Peyer's patch (tissue), 4 donors: ENCODE data around the gene HELB.
A peak's percentile ranks its signal among the peaks of the same experiment; 100 is the strongest.

Source experiments
- CTCF ChIP-seq, 6 experiments: fragments of 450-650 bp in 4 of 6; fragments of 200-600 bp in 2 of 6; sonication (generic) in 1 of 6; IDR thresholded peaks; one replicate each; pipeline ENCODE4 v1.5.1; 2017 to 2019; ENCODE audit warnings: antibody characterized with exemption in 6 of 6, mild to moderate bottlenecking in 3 of 6, moderate library complexity in 1 of 6
- POLR2A ChIP-seq, 2 donors: fragments of 450-650 bp; IDR thresholded peaks; one replicate each; pipeline ENCODE4 v1.5.1; 2017; ENCODE audit warnings: antibody characterized with exemption in 2 of 2, mild to moderate bottlenecking in 2 of 2, moderate library complexity in 2 of 2

- TF ChIP-seq CTCF (IDR thresholded peaks at IDR 0.05) (peak; percentile 27 to 78 (median 64)), POLR2A (IDR thresholded peaks at IDR 0.05) (no peak)
Measured at GRCh38 chr12:66269757-66270383, 32.4 kb upstream of the HELB start.
